ENCODE results near the gene KCNMB3. TPM values are rescaled to one million over a fixed set of nuclear protein-coding genes. Genes with fewer than 3 reads are reported as not detected.

KCNMB3 gene
- total and polyA plus RNA-seq, 2 of the 13 experiments (the other 11 are each of a cell fraction or from before 2014, with no cell fraction given), result 4.3 to 7.1 TPM

DNA sequence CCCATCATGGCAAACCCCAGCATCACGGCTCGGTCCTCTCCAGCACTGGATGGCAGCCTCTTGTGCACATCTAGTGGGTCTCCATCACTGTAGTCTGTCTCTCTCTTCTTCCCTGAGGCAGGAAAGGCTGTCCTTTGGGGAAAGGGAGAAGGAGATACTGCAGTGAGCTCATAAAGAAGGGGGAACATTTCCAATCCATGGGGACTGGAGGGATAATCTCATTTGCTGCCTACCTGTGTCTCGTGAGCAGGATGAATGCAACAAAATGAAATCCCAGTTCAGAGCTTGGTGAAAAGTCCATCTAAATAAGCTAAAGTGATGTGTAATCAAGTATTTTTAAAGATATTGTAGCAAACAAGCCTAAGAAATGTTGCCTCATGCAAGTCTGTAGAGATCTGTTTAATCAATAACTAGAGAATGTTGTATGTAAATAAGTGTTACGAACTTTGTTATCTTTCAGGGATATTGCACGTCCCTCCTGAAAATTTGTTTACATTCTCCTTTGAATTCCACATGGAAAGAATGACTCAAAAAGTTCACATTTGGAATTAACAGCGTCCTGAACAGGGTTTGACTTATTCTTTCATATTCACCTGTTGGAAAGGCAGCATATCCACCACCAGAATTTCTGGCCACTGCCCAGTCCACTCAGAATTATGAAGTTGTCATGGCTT is at the start of gene KCNMB3 (continued):
- TF ChIP-seq SMARCE1 (IDR thresholded peaks at IDR 0.05; ENCODE audit: borderline replicate concordance) (peak; percentile 73; the same call in 1 of the 2 replicates), RFXAP (CRISPR knock-in tag; IDR thresholded peaks at IDR 0.05; ENCODE audit: borderline replicate concordance) (no peak), ZNF282 (IDR thresholded peaks at IDR 0.05; ENCODE audit: partially characterized antibody) (no peak), ZSCAN12 (CRISPR knock-in tag; IDR thresholded peaks at IDR 0.05) (no peak), HNF4A (CRISPR knock-in tag; IDR thresholded peaks at IDR 0.05) (peak; percentile 47), POLR2G (IDR thresholded peaks at IDR 0.05; ENCODE audit: low read depth, low read length) (no peak), ATF7 (IDR thresholded peaks at IDR 0.05) (peak; percentile 55), ATF7 (CRISPR knock-in tag; IDR thresholded peaks at IDR 0.05) (no peak), TCF12 (IDR thresholded peaks at IDR 0.05) (no peak), TCF12 (CRISPR knock-in tag; IDR thresholded peaks at IDR 0.05) (no peak), SOX6 (IDR thresholded peaks at IDR 0.05) (no peak), SOX6 (CRISPR knock-in tag; IDR thresholded peaks at IDR 0.05) (peak; percentile 72; the same call in 1 of the 2 replicates), RBM22 (optimal IDR thresholded peaks at IDR 0.05; ENCODE audit: low read length) (no peak), MNT (IDR thresholded peaks at IDR 0.05) (peak; percentile 37; the same call in 1 of the 2 replicates), SKI (IDR thresholded peaks at IDR 0.05; ENCODE audit: partially characterized antibody) (no peak), ZNF841 (CRISPR knock-in tag; IDR thresholded peaks at IDR 0.05; ENCODE audit: borderline replicate concordance) (no peak), ZKSCAN5 (CRISPR knock-in tag; IDR thresholded peaks at IDR 0.05) (no peak)
- TF ChIP-seq, protein P1, sequence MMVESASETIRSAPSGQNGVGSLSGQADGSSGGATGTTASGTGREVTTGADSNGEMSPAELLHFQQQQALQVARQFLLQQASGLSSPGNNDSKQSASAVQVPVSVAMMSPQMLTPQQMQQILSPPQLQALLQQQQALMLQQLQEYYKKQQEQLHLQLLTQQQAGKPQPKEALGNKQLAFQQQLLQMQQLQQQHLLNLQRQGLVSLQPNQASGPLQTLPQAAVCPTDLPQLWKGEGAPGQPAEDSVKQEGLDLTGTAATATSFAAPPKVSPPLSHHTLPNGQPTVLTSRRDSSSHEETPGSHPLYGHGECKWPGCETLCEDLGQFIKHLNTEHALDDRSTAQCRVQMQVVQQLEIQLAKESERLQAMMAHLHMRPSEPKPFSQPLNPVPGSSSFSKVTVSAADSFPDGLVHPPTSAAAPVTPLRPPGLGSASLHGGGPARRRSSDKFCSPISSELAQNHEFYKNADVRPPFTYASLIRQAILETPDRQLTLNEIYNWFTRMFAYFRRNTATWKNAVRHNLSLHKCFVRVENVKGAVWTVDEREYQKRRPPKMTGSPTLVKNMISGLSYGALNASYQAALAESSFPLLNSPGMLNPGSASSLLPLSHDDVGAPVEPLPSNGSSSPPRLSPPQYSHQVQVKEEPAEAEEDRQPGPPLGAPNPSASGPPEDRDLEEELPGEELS (CRISPR knock-in tag; IDR thresholded peaks at IDR 0.05), result peak; percentile 85

All from HepG2 (cell line).